ENCODE data around the gene REV1. TPM values are rescaled to one million over a fixed set of nuclear protein-coding genes. Genes with fewer than 3 reads are reported as not detected.
"Not testable (repeated sequence)": the region's sequence is repeated elsewhere in the genome, so short reads cannot be mapped to it uniquely, and the experiment has no call there.

REV1 gene
- total RNA-seq, 2 donors from 2014 or later, result 30.7 to 34.3 TPM

DNA sequence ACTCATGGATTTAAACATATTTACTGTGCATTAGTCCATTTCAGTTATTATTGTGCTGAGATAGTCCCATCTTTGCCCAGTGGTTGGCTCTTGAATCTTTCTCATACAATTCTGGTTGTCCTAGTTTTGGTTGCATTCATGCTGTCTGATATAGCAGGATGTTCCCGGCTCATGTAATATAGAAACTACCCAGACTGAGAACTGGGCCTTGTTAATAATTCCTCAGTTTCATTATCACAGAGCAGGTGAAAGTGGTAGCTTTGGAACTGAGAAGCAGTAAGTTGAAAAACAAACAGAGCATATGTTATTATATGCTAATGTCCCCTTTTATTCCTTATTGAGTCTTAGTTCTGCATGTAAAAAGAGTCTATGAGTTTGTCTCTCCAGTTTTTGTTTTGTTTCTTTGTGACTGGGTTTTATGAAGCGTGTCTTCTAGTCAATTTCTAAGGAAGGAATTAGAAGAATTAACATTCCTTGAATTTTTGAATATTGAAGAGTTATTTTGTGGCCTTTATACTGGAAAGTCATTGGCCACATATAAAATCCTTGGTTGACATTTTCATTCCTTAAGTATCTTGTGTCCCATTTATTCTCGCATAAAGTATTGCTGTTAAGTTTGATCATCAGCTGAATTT lies 109.3 kb downstream of the REV1 start:
- no peak for DNase-seq (ENCODE audit: low spot score)
- intact Hi-C loops (cut with DNase I), result no loop called here

DNA sequence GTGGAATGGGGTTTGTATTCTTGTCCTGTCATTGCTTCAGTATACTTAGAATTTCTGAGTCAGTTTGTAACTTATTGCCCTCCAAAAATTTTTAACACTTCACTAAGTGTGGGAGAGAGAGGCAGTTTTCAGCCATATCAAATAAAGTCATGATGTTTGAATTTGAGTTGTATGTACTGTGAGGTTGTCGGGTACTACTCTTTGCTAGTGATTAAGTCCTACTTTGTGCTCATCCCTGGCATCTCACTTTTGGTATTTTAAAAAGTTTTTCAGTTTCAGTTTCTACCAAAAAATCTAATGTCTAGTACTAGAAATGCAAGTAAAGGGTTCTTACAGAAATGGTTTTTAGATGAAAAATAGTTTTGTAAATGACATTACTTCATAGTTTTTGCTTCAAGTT lies 111.9 kb downstream of the REV1 start:
- intact Hi-C loops (cut with DNase I), result no loop called here
- DNase-seq (ENCODE audit: low spot score), result no peak

DNA sequence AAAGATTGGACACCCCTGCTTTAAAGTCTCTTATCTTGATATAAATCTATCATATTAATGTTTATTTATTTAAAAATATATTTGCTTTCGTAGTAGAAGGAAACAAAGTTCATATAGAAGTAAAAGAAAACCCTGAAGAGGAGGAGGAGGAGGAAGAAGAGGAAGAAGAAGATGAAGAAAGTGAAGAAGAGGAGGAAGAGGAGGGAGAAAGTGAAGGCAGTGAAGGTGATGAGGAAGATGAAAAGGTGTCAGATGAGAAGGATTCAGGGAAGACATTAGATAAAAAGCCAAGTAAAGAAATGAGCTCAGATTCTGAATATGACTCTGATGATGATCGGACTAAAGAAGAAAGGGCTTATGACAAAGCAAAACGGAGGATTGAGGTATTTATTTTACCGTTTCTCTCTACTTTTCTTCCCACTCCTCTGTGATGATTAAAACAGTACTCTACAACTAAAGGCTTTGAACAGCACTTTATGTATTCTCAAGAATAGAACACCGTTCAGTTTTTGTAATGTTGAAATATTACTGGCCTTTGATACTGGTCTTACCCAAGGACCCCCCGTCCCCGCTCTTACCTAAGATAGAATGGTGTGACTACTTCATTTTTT lies 113.5 kb downstream of the REV1 start:
- intact Hi-C loops (cut with DNase I), result no loop called here
- DNase-seq (ENCODE audit: low spot score), result no peak

DNA sequence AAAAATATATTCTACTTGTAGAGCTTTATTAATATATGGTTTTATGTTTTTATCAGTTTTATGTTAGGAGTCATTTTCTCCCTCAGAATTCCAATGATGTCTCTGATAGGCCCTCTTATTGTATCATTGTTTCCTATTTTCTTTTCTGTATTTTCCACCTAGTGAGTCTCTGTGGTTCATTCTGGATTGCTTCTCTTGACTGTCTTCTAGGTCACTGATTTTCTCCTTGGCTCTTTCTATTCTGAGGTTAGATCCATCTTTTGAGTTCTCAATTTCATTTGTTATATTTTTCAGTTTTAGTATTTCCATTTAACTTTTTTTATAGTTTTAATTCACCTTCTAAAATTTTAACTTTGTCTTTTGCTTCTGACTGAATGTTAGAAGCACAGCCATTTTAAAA lies 115.1 kb downstream of the REV1 start:
- DNase-seq (ENCODE audit: low spot score), result no peak
- intact Hi-C loops (cut with DNase I), result no loop called here

DNA sequence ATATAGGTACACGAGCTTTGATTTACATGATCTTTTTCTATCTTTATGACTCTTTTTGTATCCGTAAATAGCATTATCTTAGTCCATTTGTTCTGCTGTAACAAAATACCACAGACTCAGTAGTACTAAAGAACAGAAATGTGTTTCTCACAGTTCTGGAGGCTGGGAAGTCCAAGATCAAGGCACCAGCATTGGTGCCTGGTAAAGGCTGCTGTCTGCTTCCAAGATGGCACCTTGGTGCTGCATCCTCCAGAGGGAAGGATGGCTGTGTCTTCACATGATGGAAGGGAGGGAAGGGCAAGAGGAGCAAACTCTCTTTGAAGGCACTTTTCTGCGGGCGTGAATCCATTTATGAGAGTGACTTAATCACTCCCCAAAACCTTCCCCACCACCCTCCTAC lies 116.7 kb downstream of the REV1 start:
- no peak for DNase-seq (ENCODE audit: low spot score)
- intact Hi-C loops (cut with DNase I), result no loop called here

DNA sequence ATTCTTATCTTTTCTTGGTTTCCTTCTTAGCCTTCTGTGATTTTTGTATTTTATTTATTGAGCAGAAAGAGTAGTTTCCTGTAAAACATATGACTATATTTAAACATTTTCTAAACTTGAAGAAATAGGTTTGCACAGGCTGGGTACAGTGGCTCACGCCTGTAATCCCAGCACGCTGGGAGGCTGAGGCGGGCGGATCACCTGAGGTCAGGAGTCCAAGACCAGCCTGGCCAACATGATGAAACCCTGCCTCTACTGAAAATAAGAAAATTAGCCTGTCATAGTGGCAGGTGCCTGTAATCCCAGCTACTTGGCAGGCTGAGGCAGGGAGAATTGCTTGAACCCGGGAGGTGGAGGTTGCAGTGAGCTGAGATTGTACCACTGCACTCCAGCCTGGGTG lies 121.0 kb downstream of the REV1 start:
- intact Hi-C loops (cut with DNase I); DNase-seq (ENCODE audit: low spot score): not testable (repeated sequence)

DNA sequence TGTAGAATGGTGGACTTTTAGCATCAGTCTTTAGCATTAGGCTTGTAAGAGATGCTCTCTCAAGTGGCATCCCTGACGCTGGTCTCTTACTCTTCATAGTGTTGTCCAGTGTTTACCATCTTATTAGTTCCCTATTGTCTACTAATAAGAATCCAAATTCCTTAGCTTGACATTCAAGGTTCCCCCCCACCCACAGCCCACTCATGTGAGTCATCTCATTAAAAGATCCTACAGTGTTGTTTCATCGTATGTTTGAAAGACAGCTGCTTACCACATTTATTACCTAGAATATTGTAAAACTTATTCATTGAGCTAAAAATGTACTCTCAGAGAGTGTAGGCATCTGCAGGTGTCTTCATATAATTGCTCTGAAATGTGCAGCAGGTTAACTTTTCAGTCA lies 124.2 kb downstream of the REV1 start:
- DNase-seq (ENCODE audit: low spot score), result no peak
- intact Hi-C loops (cut with DNase I), result no loop called here

DNA sequence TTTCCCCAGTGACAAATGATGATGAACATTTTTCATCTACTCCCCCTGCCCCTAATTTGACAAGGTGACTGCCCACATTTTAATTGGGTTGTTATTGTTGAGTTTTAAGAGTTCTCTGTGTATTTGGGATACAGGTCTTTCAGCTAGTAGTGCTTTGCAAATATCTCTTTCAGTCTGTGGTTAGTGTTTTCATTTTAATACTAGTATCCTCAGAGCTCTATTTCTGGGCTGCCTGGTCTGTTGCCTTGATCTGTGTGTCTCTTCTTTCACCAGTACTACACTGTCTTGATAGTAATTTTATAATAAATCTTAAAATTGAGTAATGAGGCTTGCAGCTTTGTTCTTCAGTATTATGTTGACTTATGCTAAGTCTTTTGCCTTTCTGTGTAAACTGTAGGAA lies 133.0 kb downstream of the REV1 start:
- intact Hi-C loops (cut with DNase I), result no loop called here
- DNase-seq (ENCODE audit: low spot score), result no peak

DNA sequence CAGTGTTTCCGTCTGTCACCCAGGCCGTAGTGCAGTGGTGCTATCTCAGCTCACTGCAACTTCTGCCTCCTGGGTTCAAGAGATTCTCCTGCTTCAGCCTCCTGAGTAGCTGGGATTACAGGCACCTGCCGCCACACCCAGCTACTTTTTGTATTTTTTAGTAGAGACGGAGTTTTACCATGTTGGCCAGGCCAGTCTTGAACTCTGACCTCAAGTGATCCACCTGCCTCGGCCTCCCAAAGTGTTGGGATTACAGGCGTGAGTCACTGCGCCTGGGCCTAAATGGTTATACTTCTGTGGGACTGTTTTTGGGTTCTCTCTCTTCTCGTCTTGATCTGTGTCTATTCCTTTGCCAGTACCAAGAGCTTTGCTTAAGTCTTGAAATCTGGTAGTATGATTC lies 135.0 kb downstream of the REV1 start:
- intact Hi-C loops (cut with DNase I); DNase-seq (ENCODE audit: low spot score): not testable (repeated sequence)

DNA sequence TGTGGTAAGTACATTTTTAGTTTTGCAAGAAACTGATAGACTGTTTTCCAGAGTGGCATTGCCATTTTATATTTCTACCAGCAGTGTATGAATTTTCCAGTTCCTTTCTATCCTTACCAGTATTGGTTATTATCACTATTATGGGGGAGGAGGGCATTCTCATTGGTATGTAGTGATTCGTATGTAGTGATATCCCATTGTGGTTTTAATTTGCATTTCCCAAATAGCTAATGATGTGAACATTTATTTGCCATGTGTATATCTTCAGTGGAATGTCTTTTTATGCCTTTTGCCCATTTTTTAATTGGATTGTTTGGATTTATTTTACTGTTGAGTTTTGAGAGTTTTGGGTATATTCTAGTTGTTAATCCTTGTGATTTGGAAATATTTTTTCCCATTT lies 135.7 kb downstream of the REV1 start:
- no peak for DNase-seq (ENCODE audit: low spot score)
- intact Hi-C loops (cut with DNase I), result no loop called here

Other genes starting within 250 kb of the REV1 start
- gene LYG2, start 234.4 kb downstream of the REV1 start, total RNA-seq, result not detected
- under 1 TPM; 0.97 to 1.00 TPM for gene LYG1, start 188.8 kb downstream of the REV1 start, total RNA-seq
- gene TXNDC9, start 153.7 kb downstream of the REV1 start, total RNA-seq, result 10 to 100 TPM; 26.2 to 40.3 TPM
- gene EIF5B, start 152.6 kb downstream of the REV1 start, total RNA-seq, result 10 to 100 TPM; 40.0 to 62.5 TPM